A673 (cell line): ENCODE data around the gene AMOTL1.

ENCODE experiments used
- CTCF ChIP-seq: fragments of 300-800, 200-600 bp; sonication (generic); conservative IDR thresholded peaks from 2 replicates; pipeline ENCODE4 v1.5.1; 2017; ENCODE audit warnings: low read depth, mild to moderate bottlenecking, antibody characterized with exemption, low read length, moderate library complexity, mixed read lengths
- EZH2 ChIP-seq: fragments of 200-600 bp; sonication (generic); IDR thresholded peaks from 2 replicates; pipeline ENCODE4 v1.6.1; 2017; ENCODE audit warnings: borderline replicate concordance, low read depth, mild to moderate bottlenecking, mixed read lengths, antibody characterized with exemption, low read length; ENCODE audit not compliant: poor library complexity, severe bottlenecking

- TF ChIP-seq CTCF (no peak), EZH2 (no peak)
These were observed 139.1 kb downstream of the AMOTL1 start for GRCh38 chr11:94907226-94907625.
